GM12864 (cell line): ENCODE data around the gene SLF2.
A peak's percentile ranks its signal among the peaks of the same experiment; 100 is the strongest.

ENCODE experiments used
- DNase-seq: peaks from one replicate; pipeline ENCODE4 v3.0.0-alpha.2; 2011; ENCODE audit warnings: low read depth
- H3K4me3 ChIP-seq: 2 replicates; pipeline ENCODE4 v1.5.1; 2011; ENCODE audit warnings: mild to moderate bottlenecking, low read depth, low read length, control low read depth
- TF ChIP-seq, protein P1 (sequence below): IDR thresholded peaks from 2 replicates; pipeline ENCODE4 v1.5.1; 2011; ENCODE audit warnings: low read depth, mild to moderate bottlenecking, moderate library complexity, low read length, control low read depth, inconsistent platforms; ENCODE audit errors: missing control alignments

The SLF2 gene, protein sequence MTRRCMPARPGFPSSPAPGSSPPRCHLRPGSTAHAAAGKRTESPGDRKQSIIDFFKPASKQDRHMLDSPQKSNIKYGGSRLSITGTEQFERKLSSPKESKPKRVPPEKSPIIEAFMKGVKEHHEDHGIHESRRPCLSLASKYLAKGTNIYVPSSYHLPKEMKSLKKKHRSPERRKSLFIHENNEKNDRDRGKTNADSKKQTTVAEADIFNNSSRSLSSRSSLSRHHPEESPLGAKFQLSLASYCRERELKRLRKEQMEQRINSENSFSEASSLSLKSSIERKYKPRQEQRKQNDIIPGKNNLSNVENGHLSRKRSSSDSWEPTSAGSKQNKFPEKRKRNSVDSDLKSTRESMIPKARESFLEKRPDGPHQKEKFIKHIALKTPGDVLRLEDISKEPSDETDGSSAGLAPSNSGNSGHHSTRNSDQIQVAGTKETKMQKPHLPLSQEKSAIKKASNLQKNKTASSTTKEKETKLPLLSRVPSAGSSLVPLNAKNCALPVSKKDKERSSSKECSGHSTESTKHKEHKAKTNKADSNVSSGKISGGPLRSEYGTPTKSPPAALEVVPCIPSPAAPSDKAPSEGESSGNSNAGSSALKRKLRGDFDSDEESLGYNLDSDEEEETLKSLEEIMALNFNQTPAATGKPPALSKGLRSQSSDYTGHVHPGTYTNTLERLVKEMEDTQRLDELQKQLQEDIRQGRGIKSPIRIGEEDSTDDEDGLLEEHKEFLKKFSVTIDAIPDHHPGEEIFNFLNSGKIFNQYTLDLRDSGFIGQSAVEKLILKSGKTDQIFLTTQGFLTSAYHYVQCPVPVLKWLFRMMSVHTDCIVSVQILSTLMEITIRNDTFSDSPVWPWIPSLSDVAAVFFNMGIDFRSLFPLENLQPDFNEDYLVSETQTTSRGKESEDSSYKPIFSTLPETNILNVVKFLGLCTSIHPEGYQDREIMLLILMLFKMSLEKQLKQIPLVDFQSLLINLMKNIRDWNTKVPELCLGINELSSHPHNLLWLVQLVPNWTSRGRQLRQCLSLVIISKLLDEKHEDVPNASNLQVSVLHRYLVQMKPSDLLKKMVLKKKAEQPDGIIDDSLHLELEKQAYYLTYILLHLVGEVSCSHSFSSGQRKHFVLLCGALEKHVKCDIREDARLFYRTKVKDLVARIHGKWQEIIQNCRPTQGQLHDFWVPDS

DNA sequence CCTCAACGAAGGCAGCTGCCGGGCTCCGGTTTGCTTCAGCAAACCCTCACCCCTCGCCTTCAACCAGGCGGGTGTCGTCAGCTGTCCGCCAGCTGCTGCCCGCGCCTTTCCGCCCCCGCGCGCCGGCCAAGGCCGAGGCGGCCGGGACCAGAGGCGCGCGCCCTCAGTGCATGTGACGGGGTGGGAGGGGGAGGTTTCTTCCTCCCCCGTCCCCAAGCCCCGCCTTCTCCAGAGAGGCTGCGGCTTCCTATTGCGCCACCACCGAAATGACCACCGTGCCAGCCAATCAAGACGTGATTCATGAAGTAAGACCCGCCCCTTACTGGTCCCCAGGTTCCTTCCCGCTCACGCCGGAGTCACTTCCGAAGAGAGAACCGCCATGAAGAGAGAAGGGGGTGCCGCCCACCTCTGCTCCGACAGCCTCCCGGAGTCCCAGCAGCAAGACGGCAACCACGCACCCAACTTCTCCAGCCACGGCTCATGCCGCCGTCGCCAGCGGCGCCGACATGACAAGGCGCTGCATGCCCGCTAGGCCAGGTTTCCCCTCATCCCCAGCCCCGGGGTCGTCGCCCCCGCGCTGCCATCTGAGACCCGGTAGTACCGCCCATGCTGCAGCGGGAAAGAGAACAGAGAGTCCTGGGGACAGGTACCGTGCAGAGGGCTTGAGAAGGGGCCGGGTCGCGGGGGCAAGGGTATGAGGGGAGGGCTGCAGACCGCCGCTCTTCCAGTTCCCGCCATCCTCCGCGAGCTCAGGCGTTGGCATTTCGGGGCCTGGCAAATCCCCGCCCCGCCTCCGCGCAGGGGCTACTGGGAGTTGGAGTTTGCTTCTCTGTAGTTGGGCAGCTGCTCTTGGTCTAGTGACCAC is at the start of gene SLF2:
TSS of gene SLF2 (plus strand) at position 359 of the 865 bp plus-strand sequence. CDS start at position 507, 148 bp downstream.
- peak within 1 kb of the TSS; percentile 93 for H3K4me3 ChIP-seq
- peak; percentile 95 for DNase-seq
- TF ChIP-seq, protein P1, sequence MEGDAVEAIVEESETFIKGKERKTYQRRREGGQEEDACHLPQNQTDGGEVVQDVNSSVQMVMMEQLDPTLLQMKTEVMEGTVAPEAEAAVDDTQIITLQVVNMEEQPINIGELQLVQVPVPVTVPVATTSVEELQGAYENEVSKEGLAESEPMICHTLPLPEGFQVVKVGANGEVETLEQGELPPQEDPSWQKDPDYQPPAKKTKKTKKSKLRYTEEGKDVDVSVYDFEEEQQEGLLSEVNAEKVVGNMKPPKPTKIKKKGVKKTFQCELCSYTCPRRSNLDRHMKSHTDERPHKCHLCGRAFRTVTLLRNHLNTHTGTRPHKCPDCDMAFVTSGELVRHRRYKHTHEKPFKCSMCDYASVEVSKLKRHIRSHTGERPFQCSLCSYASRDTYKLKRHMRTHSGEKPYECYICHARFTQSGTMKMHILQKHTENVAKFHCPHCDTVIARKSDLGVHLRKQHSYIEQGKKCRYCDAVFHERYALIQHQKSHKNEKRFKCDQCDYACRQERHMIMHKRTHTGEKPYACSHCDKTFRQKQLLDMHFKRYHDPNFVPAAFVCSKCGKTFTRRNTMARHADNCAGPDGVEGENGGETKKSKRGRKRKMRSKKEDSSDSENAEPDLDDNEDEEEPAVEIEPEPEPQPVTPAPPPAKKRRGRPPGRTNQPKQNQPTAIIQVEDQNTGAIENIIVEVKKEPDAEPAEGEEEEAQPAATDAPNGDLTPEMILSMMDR: no peak

DNA sequence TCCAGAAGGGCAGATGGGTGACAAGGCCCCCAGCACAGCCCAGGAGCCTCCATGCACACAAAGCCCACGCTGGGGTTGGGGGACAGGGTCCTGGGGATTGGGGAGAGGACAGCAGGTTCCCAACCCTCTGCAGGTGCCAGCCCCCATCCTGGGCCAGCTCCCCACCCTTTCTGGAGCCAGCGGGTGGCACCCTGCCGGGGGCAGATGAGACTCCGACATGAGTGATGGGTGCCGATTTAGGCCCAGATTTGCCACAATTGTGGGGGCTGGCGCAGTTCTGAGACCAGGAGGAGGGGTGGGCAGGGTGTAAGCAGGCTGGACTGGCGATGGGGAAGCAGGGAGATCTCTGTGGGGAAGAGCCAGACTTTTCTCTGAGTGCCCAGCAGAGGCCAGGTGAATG is 49.3 kb upstream of the SLF2 start:
- H3K4me3 ChIP-seq: no peak overlapping the region
- TF ChIP-seq, protein P1: no peak
- DNase-seq: no peak

DNA sequence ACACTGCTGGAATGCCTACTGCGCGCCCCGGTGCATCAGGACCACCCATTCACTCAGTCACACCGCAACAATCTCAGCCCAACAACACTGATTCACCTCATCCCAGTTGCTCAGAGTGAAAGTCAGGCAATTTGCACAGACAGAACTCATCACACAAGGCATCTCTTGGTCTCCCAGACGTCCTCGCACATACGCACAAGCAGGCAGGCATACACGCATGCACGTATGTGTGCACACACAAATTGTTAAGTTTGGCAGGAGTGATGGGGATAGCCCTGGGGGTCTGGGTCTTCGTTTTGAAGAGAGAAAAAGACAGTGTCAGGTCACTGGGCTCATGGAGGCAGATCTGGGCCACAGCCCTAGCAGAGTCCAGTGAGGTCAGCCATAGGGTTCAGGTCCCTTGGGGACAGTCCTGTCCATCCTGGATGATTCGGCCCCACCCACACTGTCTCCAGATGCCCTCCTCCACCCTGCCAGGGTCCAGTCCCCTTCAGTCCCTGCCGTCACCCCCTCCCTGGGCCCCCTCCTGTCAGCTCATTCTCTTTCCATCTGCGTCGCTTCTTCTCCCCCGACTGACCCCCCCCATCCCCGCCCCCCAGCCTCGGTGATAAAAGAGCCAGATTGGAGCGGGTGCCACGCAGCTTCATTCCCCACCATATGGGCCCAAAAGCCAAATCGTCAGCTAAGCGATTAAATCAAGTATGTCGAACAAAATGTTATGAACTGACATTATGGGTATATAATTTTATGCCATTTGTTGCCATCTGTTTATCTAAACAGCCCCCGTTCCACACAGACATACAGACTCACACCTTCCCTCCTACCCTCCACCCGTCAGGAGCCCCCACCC is 48.5 kb upstream of the SLF2 start:
- TF ChIP-seq, protein P1: no peak
- DNase-seq: no peak

DNA sequence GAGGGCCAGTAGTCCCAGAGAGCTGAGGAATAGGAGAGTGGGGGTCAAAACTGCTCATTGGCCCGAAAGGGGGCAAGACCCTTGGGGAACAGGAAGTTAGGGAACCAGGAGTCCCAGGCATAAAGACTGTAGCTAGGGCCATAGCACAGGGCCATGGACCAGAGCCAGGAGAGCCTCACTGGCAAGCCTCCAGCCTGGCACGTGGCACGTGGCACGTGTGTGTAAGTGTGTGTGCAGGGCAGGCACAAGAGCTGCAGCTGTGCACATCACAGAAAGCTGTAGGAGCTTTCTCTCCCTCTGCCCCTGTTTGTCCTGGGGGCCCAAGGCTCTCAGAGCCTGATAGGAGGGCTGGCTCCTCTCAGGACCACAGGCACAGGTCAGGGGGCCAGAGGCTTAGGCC is 47.8 kb upstream of the SLF2 start:
- DNase-seq: no peak
- no peak overlapping the region for H3K4me3 ChIP-seq
- TF ChIP-seq, protein P1: no peak

More for the DNA sequence above, 48.5 kb upstream of the SLF2 start:
- no peak overlapping the region for H3K4me3 ChIP-seq

DNA sequence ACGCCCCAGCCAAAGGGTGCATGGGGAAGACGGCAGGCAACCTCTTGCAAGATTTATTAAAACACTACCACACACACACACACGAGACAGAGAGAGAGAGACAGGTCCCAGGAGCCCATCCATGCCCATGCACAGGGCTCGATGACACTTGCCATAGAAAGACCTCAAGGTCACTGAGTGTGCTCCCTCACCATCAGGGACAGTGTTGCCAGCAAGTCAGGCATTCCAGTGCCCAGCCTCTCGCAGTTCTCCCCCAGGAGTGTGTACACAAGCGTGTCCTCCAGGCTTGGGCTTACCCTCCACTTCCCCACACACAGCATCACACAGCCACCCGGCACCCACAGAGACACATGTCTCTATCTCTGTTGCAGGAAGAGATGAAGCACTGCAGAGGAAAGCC is 46.8 kb upstream of the SLF2 start:
- no peak for DNase-seq
- TF ChIP-seq, protein P1: no peak
- H3K4me3 ChIP-seq: no peak overlapping the region
